Gastroesophageal sphincter (tissue), 4 donors: Measurements from ENCODE around the gene ANO9. TPM values are rescaled to one million over a fixed set of nuclear protein-coding genes. Genes with fewer than 3 reads are reported as not detected.

Source experiments
- ATAC-seq: fragments of 150-250 bp; one replicate; pipeline ENCODE4 v1.9.1; 2016; ENCODE audit warnings: mild to moderate bottlenecking, moderate library complexity
- H3K27ac ChIP-seq, 4 donors: fragments of 200-600 bp; sonication (generic) in 3 of 4; 1 replicate in 3 of 4; 2 replicates in 1 of 4; pipeline ENCODE4 v1.5.1; 2016 to 2019
- H3K27me3 ChIP-seq: fragments of 200-600 bp; sonication (generic); one replicate; pipeline ENCODE4 v1.5.1; 2019
- H3K36me3 ChIP-seq, 2 donors: fragments of 200-600 bp; sonication (generic); one replicate each; pipeline ENCODE4 v1.5.1; 2019; ENCODE audit warnings: control low read depth in 1 of 2
- H3K4me1 ChIP-seq, 3 donors: fragments of 200-600 bp; sonication (generic); 1 replicate in 2 of 3; 2 replicates in 1 of 3; pipeline ENCODE4 v1.5.1; 2016 to 2019; ENCODE audit warnings: control low read depth in 2 of 3
- H3K4me3 ChIP-seq, 2 donors: fragments of 200-600 bp; sonication (generic); one replicate each; pipeline ENCODE4 v1.5.1; 2019; ENCODE audit warnings: mild to moderate bottlenecking in 1 of 2, moderate library complexity in 1 of 2
- H3K9me3 ChIP-seq, 3 donors: fragments of 200-600 bp; sonication (generic); one replicate each; pipeline ENCODE4 v1.5.1; 2017 to 2019; ENCODE audit warnings: control low read depth in 2 of 3
- EP300 ChIP-seq: sonication (generic); formaldehyde crosslinking; IDR thresholded peaks from one replicate; pipeline ENCODE4 v1.6.1; 2017; ENCODE audit warnings: antibody characterized with exemption, mild to moderate bottlenecking
- POLR2A ChIP-seq, 2 donors: fragments of 450-650 bp; IDR thresholded peaks; one replicate each; pipeline ENCODE4 v1.6.1; 2017; ENCODE audit warnings: antibody characterized with exemption in 2 of 2, mild to moderate bottlenecking in 2 of 2, moderate library complexity in 1 of 2
- POLR2AphosphoS5 ChIP-seq: sonication (generic); formaldehyde crosslinking; IDR thresholded peaks from one replicate; pipeline ENCODE4 v1.6.1; 2017; ENCODE audit warnings: antibody characterized with exemption
- WGBS, 2 donors: methylation state at CpG; one replicate each; pipeline ENCODE4 v1.1.5; 2018; ENCODE audit warnings: low coverage in 1 of 2; 5-methylcytosine and 5-hydroxymethylcytosine counted together
- total RNA-seq, 4 donors: library from RNA; depleted of rRNA; stranded (reverse); fragments of >200 nt; gene quantifications; one replicate each; pipeline ENCODE4 v1.1.0, GENCODE V29; 2016
- TF ChIP-seq, protein P1 (sequence below), 4 experiments: fragments of 200-600 bp in 2 of 4; fragments of 450-650 bp in 2 of 4; sonication (generic) in 1 of 4; IDR thresholded peaks; one replicate each; pipeline ENCODE4 v1.5.1; 2017 to 2019; ENCODE audit warnings: antibody characterized with exemption in 4 of 4, mild to moderate bottlenecking in 2 of 4, moderate library complexity in 2 of 4

Gene ANO9
- total RNA-seq, 4 donors from 2014 or later: 0.22 to 0.94 (median 0.47) TPM; not detected in 1

DNA sequence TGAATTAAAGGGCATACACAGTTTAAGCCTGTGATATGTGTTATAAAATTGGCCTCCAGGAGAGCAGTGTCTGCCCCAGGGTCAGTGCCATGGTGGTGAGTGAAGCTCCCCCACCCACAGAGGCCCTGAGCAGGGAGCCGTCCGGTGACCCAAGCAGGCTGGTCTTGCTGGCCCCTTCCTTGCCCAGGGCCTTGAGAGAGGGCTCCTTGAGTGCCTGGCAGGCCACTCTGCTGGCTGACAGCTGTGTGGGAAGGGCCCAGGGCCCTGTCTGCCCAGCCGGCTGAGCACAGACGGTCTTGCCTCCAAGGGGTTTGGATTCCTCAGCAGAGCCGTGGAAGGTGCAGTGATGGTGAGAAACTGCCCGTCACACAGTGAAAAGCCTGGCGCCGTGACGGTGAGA lies 34.1 kb upstream of the ANO9 start:
- ATAC-seq: no peak
- Histone ChIP-seq H3K4me3 (no peak overlapping the region), H3K9me3 (no peaks in the 10 kb centered on the region), H3K27ac (no peak overlapping the region), H3K4me1 (peaks cover 0 to 4% (median 0%) of the 10 kb centered on the region in 3 donors), H3K36me3 (peaks cover 0 to 29% of the 10 kb centered on the region in 2 donors), H3K27me3 (no peaks in the 10 kb centered on the region)
- 80 to 95% methylated on average over 1 to 4 of the region's 9 CpGs for WGBS, 2 donors
- TF ChIP-seq, protein P1, sequence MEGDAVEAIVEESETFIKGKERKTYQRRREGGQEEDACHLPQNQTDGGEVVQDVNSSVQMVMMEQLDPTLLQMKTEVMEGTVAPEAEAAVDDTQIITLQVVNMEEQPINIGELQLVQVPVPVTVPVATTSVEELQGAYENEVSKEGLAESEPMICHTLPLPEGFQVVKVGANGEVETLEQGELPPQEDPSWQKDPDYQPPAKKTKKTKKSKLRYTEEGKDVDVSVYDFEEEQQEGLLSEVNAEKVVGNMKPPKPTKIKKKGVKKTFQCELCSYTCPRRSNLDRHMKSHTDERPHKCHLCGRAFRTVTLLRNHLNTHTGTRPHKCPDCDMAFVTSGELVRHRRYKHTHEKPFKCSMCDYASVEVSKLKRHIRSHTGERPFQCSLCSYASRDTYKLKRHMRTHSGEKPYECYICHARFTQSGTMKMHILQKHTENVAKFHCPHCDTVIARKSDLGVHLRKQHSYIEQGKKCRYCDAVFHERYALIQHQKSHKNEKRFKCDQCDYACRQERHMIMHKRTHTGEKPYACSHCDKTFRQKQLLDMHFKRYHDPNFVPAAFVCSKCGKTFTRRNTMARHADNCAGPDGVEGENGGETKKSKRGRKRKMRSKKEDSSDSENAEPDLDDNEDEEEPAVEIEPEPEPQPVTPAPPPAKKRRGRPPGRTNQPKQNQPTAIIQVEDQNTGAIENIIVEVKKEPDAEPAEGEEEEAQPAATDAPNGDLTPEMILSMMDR (IDR thresholded peaks at IDR 0.05): no peak
- TF ChIP-seq EP300: no peak
- TF ChIP-seq POLR2A (IDR thresholded peaks at IDR 0.05): no peak
- no peak for TF ChIP-seq POLR2AphosphoS5

DNA sequence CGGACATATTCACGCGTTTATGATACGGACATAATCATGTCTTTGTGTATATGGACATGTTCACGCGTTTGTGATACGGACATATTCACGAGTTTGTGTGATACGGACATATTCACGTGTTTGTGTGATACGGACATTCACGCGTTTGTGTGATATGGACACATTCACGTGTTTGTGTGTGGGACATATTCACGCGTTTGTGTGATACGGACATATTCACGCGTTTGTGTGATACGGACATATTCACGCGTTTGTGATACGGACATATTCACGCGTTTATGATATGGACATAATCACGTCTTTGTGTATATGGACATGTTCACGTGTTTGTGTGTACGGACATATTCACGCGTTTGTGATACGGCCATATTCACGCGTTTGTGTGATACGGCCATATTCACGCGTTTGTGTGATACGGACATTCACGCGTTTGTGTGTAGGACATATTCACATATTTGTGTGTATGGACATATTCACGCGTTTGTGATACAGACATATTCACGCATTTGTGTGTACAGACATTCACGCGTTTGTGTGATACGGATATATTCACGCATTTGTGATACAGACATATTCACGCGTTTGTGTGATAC lies 33.2 kb upstream of the ANO9 start:
- no peak for ATAC-seq
- WGBS, 2 donors: 90% methylated on average over 48 of the region's 48 CpGs
- no peaks in the 10 kb centered on the region for H3K27me3 ChIP-seq
- peaks cover 0 to 12% (median 3%) of the 10 kb centered on the region in 3 donors for H3K4me1 ChIP-seq
- no peaks in the 10 kb centered on the region for H3K9me3 ChIP-seq
- TF ChIP-seq, protein P1 (IDR thresholded peaks at IDR 0.05): no peak
- no peak for TF ChIP-seq POLR2AphosphoS5
- TF ChIP-seq EP300: no peak
- no peak for TF ChIP-seq POLR2A (IDR thresholded peaks at IDR 0.05)
- no peak overlapping the region for H3K27ac ChIP-seq
- H3K4me3 ChIP-seq: no peak overlapping the region
- H3K36me3 ChIP-seq: peaks cover 0 to 20% of the 10 kb centered on the region in 2 donors

DNA sequence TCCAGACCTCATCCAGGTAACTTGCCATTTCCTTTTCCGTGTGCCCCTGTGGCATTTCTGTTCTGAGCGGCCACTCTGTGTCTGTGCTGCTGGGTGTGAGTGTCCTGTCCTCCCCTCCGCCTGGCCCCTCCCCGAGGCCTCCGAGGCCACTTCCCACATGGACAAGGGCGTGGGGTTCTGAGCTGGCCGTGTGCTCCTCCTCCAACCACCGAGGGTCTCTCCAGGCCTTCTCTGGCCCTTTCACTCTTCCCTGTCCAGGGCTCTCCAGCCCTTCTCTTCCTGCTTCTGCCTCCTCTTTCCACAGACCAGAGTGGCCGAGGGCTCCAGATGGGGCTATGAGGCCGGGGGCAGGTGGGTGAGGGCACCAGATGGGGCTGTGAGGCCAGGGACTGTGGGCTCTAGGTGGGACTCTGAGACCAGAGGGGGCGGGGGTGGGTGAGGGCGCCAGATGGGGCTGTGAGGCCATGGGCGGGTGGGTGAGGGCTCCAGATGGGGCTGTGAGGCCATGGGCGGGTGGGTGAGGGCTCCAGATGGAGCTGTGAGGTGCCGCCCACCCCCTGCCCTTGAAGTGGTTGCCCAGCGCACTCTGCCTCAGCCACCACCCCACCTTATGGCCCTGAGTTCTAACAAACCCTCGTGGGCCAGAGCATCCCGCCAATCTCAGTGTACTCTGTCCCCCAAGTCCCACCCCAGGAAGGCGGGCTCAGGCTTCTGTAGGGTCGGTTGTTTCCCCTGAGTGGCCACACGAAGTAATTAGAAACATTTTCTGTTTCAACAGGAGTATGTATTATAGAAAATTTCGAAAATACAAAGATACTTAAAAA lies 32.4 kb upstream of the ANO9 start:
- WGBS, 2 donors: 85 to 86% methylated on average over 14 to 15 of the region's 22 CpGs
- H3K4me1 ChIP-seq: peaks cover 0 to 21% (median 10%) of the 10 kb centered on the region in 3 donors
- TF ChIP-seq POLR2AphosphoS5: no peak
- no peak for TF ChIP-seq POLR2A (IDR thresholded peaks at IDR 0.05)
- TF ChIP-seq, protein P1 (IDR thresholded peaks at IDR 0.05): no peak
- no peak for TF ChIP-seq EP300
- H3K9me3 ChIP-seq: no peaks in the 10 kb centered on the region
- H3K27ac ChIP-seq: no peak overlapping the region
- no peak for ATAC-seq
- peaks cover 0 to 11% of the 10 kb centered on the region in 2 donors for H3K36me3 ChIP-seq
- H3K4me3 ChIP-seq: no peak overlapping the region
- H3K27me3 ChIP-seq: no peaks in the 10 kb centered on the region

DNA sequence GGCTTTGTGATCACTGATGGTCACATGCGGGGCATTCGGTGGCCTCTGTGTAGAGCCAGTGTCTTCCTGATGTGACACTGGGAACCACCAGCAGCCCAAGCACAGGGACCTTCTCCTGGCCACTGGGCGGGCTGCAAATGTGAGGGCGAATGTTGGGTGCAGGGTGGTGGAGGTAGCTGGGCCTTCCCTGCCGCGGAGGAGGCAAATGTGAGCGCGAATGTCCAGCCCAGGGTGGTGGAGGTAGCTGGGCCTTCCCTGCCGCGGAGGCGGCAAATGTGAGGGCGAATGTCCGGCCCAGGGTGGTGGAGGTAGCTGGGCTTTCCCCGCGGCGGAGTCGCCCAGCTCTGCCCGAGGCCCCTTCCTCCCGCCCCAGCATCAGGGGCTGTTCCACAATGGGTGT lies 31.6 kb upstream of the ANO9 start:
- no peak for ATAC-seq
- WGBS, 2 donors: 95 to 100% methylated on average over 2 to 8 of the region's 19 CpGs

More for the DNA sequence above, 31.6 kb upstream of the ANO9 start:
- TF ChIP-seq EP300 (no peak), POLR2A (IDR thresholded peaks at IDR 0.05) (no peak), POLR2AphosphoS5 (no peak)
- TF ChIP-seq, protein P1 (IDR thresholded peaks at IDR 0.05): no peak
- Histone ChIP-seq H3K27ac (no peak overlapping the region), H3K36me3 (peaks cover 0 to 7% of the 10 kb centered on the region in 2 donors), H3K27me3 (no peaks in the 10 kb centered on the region), H3K4me3 (no peak overlapping the region), H3K9me3 (no peaks in the 10 kb centered on the region), H3K4me1 (peaks cover 0 to 28% (median 10%) of the 10 kb centered on the region in 3 donors)
